GM19468 (cell line): ENCODE measurements around the gene C6orf118.

Experiments used
- ATAC-seq: cut with Tn5 transposase; IDR thresholded peaks from one replicate; pipeline ENCODE4 v1.9.1; 2021; ENCODE audit warnings: mild to moderate bottlenecking, moderate library complexity, moderate number of reproducible peaks; ENCODE audit not compliant: unreplicated experiment; ENCODE audit errors: extremely low read depth

C6orf118 gene

DNA sequence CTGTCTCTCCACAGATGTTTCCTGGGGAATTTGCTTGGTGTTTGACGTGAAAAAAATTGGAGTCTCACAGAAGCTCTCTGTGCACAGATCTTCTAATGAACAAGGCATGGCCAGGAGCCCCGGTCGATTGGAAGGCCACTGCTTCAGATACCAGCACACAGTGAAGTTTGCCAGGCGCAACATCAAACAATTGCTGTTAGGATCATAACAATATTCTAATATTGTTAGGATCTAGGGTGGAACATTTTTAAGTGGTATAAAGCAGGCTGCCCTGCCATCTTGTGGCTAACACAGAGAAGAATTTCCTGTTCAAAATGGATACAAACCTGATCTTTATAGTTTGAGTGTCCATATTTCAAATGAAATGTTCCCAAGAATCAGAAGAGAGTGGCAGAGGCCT, 64.1 kb downstream of the C6orf118 start:
- no peak for ATAC-seq

DNA sequence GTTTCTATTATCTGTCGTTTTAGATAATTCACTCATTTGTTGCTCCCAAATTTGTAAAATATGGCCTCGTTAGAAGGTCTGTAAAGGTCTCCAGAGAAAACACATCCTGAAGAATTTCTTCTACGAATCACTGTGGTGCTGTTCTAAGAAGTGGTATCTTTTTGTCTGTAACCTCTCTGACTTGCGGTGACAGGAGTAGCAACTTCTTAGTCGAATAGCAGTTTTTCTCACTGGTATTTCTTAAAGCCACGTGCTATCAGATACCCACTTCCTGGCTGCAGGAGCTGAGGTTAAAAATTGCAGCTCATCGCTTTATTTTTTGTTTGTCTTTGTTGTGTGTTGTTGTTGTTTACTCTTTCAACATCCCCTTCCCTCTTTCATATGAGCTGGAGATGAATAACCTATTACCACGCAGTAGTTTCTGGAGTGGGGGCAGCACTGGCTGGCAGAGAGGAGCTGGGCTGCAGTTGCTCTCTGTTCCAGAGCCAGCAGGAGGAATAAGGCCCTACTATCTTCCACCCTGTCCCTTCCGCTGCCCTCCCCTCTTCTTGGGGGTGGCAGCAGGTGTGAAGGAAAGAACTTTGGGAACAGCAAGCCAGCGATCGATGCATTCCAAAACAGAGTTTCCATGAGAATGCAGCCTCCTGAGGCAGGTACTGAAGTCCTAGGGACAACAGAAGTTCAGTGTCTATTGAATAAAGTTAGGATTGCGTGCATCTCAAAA, 64.7 kb downstream of the C6orf118 start:
- no peak for ATAC-seq

DNA sequence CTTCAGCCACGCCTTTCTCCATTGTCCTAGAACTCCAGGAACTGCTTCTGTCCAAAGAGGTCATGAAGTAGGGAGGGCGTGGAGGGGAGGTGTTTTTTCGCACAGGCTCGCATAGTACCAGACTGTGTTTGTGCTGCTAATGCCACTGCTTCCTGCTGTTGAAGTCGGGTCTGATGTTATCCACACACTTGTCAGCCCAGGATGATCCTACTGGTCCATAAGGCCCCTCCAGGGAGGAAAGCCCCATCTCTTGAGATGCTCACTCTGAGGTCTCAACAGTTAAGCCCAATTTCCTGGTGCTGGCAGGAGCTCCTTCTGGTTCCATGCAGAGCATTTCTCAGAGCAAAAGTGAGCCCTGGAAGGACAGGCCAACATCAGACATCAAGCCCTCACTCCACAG, 65.6 kb downstream of the C6orf118 start:
- no peak for ATAC-seq

DNA sequence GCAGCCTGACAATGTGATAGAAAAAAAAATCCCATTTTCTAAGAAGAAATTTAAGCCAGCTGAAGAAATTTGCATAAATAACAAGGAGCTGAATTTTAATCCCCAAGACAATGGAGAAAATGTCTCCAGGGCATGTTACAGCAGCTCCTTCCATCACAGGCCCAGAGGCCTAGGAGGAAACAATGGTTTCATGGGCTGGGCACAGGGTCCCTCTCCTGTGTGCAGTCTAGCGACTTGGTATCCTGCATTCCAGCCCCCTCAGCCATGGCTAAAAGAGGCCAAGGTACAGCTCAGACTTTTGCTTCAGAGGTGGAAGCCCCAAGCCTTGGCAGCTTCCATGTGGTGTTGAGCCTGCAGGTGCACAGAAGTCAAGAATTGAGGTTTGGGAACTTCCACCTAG, 73.1 kb downstream of the C6orf118 start:
- ATAC-seq, result no peak

DNA sequence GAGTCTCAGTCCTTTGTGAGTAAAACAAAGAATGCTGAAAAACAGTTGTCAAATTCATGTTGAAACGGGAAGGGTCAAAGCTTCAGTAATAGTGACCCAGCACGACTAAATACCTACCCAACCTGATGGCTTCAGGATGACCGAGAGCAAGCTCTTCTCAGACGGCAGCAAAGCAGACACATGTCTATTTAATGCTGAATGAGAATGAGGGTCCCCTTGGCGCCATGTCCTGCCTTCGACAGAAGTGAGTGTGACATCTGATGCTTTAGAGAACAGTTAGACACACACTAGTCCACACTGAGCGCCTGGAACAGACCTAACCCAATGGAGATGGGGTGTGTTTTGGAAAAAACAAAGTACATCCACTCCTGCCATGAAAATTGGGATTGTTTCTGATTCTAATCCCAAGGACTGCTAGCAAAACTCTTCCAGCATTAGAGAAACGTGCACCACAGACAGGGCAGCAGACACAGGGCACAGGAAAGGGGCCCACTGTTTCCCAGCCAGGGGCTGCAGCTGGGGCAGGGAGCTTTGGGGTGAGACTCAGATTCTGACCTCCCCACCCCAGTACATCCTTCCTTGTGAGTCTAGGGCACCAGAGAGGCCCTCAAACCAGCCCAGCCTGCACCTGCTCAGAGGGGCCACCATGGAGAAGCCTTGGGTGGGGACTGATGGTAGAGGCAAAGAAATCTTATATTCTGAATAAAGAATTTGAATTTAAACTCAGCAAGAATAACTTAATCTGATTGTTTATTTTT, 76.5 kb downstream of the C6orf118 start:
- ATAC-seq, result no peak

DNA sequence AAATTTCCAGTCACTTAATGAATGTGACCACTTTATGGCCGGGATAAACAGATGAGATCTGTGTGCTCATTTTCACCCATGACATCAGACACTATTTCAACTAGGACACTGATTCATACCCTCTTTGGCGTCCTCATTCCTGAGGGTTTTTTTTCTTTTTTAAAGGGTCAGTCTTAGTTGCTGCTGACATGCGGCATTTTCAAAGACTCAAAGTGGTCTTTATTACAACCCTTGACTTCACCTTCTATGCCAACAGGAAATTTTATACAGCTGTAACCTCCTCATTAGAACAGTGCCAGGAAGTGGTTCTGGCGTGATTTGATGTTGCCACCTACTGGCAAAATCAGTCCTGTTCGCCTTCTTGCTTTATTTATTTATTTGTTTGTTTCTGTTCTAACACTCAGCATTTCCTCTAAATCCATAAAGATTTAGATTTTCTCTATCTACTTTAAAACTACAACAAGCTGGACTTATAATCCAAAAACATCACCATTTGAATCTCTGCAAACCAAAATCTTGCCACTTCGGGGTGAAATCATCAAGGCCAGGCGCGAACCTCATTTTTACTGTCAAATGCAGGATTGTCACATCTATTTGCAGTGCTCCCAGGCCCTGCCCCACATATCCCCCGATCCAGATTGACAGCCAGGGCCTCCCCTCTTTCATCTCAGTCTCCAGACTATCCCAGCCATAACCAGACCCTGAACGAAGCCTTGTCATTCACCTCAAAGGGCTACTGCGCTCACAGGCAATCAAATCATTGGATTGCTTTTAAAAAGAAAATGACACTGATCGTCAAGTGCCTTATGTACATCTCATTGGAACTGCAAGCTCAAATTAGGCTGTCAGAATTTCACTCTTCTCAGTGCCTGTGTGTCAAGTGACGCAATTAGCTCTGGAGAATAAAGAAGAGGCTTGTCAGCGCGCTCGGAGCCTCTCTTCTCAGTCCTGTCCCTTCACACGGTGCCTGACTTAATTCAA, 77.5 kb downstream of the C6orf118 start:
- ATAC-seq, result no peak

DNA sequence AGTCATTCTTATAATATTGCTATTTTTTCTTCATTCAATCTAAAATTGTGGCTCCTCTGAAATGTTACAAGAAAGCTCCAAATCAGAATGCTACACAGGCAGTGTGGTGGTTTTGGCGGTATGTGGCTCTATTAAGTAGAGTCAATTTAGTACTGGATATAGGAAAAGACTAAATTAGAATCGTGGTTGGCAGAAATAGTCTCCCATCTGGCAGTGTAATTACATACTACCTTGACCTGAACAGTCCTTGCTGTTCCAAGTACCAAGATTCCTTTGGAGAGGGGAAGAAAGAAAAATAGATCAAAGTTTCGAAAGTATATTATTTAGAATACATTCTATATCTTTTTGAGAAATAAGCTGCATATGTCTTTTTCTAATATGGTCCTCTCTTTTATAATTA, 78.2 kb downstream of the C6orf118 start:
- ATAC-seq, result no peak
